ENCODE data around the gene AP3D1.
A peak's percentile ranks its signal among the peaks of the same experiment; 100 is the strongest.

The AP3D1 gene

DNA sequence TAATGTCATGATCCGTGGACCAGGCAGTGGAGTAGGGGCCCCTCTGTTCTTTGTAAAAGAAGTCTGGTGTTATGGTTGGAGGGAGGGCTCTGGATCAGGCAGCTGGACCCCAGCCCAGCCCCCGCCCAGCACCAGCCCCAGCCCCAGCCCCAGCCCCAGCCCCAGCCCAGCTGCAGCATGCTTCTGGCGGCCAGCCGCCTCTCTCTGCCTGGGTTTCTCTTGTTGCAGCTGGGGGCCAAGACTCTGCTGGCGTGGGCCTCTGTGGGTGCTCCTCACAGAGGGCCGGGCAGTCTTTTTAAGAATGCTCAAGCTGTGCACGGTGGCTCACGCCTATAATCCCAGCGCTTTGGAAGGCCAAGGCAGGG is 30.2 kb upstream of the AP3D1 start:
- no peak for DNase-seq (ENCODE audit: low read depth)

GRCh38 chr19:2180881-2181632 is 29.7 kb upstream of the AP3D1 start:
- DNase-seq (ENCODE audit: low read depth), result no peak

- DNase-seq (ENCODE audit: low read depth), result no peak
These were observed 28.7 kb upstream of the AP3D1 start for GRCh38 chr19:2180114-2180513.

- DNase-seq (ENCODE audit: low read depth), result no peak
These were observed 27.7 kb upstream of the AP3D1 start for GRCh38 chr19:2179095-2179494.

GRCh38 chr19:2176337-2176994 is 25.1 kb upstream of the AP3D1 start:
- DNase-seq (ENCODE audit: low read depth), result no peak

- DNase-seq (ENCODE audit: low read depth), result no peak
These were observed 24.4 kb upstream of the AP3D1 start for GRCh38 chr19:2175742-2176141.

DNA sequence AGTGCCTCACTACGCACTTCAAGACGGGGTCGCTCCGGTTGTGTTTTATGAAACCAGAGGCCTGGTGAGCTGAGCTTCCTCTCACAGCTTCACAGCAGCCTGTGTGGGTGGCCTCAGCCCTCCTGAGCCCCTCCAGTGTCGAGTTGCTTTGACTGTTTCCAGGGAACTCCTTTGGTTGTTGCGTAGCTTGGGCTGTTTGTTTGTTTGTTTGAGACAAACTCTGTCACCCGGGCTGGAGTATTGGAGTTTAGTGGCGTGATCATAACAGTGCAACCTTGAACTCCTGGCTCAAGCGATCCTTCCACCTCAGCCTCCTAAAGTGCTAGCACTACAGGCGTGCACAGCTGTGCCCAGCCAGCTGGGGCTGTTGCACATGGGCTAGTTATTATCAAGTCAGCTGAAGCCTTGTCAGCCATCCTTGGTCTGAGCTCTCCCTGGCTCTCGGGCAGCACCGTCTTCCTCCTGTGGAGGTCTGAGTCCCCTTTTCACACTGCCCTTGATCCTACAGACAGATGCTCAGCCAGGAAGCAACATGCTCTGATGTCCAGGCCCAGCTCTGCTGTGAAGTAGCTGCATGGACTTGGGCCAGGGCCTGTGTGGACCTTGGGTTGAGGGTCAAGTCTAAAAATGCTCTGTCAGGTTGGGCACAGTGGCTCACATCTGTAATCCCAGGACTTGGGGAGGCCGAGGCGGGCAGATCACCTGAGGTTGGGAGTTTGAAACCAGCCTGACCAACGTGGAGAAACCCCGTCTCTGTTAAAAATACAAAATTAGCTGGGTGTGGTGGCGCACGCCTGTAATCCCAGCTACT is 22.6 kb upstream of the AP3D1 start:
- DNase-seq (ENCODE audit: low read depth), result no peak

- no peak for DNase-seq (ENCODE audit: low read depth)
These were observed 22.0 kb upstream of the AP3D1 start for GRCh38 chr19:2173388-2173766.

- DNase-seq (ENCODE audit: low read depth), result peak; percentile 74
These were observed 20.2 kb upstream of the AP3D1 start for GRCh38 chr19:2171349-2172145.

- DNase-seq (ENCODE audit: low read depth), result no peak
These were observed 19.6 kb upstream of the AP3D1 start for GRCh38 chr19:2170987-2171348.

- DNase-seq (ENCODE audit: low read depth), result no peak
These were observed 18.9 kb upstream of the AP3D1 start for GRCh38 chr19:2170219-2170618.

DNA sequence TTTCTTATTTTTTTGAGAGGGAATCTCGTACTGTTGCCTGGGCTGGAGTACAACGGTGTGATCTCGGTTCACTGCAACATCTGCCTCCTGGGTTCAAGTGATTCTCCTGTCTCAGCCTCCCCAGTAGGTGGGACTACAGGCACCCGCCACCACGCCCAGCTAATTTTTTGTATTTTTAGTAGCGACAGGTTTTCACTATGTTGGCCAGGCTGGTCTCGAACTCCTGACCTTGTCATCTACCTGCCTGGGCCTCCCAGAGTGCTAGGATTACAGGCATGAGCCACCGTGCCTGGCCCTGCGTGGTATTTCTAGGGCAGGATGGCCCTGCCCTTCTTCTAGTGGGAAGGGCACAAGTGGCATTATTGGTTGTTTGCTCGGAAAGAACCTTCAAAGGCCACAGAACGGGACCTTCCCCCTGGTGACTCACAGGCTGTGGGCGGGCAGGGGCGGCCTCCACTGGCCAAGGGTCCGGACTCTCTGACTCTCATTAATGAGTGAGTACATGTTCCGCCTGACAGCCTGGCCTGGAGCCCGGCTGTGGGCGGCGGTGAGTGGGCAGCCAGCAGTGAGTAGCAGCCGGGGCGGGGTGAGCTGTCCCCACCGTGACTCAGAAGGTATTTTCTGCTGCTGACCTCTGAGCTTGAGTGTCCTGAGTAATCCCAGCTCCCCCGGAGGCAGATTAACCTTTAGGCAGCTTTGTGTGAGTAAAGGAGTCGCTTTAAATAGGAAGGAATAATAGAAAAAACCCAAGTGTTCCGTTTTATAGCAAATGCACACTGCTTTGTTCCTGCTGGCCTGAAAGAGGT is 17.5 kb upstream of the AP3D1 start:
- DNase-seq (ENCODE audit: low read depth), result peak; percentile 53

DNA sequence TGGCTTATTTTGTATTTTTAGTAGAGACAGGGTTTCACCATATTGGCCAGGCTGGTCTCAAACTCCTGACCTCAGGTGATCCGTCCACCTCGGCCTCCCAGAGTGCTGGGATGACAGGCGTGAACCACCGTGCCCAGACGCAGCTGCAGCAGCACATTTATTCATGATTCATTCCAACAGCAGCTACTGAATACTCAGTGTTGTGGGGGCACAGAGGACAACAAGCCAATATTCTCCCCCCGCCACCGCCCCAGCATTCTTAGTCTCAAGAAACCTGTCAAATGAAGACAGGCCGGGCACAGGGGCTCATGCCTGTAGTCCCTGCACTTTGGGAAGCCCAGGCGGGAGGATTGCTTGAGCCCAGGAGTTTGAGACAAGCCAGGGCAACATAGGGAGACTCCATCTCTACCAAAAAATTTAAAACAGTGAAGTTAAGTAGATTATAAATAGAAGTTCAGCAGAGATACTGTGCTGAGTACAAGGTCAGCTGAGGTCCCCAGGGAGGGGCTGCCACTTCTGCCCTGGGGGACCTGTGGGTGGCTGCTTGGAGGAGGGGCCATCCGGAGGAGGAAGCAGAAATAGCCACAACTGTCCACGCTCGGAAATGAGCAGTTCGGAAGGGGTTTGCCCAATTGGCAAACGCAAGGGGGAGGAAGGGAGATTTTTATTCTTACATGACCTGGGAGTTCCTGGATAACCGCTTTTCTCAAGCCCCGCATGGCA is 16.7 kb upstream of the AP3D1 start:
- no peak for DNase-seq (ENCODE audit: low read depth)

DNA sequence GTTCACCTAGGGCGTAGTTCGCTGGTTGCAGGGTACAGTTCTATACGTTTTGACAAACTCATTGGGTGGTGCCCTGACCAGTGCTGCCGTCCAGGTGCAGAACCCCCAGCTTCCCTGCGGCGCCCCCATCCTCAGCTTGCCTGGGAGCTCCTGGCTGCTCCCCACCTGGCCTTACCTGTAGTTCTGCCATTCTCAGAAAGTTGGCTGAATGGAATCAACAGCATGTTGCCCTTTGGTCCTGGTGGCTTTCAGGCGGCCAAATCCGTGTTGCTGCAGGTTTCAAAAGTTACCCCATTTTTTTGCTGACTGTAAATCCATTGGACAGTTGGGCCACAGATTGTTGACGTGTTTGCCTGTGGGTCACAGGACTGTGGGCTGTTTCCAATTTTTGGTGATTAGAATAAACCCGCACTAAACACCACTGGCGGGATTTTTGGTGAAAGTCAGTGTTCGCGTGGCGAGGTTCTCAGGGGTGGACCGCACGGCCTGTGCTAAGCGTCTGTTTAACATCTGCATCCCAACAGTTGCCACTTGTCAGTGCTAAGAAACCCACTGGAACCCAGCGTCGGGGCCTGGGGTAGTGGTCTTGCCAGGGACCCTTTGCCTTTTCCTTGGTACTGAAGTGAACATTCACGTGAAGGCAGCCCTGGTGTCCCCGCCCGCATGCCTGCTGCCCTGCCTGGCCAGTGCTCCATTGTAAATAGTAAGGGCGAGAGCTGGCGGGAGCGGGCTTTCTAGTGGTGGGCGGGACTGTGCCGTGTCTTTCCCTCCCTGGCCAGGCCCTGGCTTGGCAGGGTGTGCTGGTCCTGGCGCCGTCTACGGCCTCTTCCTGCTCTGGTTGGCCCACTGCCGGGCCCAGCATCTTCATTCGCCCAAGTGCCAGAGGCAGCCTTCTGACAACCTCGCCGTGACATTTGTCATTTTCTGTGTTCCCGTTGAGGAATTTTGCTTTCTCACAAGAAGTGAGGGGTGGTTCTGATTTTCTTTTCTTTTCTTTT is 15.7 kb upstream of the AP3D1 start:
- DNase-seq (ENCODE audit: low read depth), result no peak

- peak; percentile 33 for DNase-seq (ENCODE audit: low read depth)
These were observed 12.9 kb upstream of the AP3D1 start for GRCh38 chr19:2164020-2164998.

DNA sequence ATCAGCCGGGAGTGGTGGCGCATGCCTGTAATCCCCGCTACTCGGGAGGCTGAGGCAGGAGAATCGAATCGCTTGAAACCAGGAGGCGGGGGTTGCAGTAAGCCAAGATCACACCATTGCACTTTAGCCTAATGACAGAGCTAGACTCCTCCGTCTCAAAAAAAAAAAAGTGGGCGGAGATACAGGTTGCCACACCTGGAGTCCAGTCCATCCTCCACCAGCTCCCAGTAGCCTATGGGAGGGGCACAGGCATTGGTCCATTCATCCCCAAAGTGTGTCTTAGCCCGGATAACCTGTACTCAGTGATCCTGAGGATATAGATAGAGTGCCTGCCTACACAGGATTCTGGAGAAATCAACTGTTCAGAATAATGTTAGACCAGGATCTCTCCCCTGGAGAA is 9.0 kb upstream of the AP3D1 start:
- DNase-seq (ENCODE audit: low read depth), result no peak

DNA sequence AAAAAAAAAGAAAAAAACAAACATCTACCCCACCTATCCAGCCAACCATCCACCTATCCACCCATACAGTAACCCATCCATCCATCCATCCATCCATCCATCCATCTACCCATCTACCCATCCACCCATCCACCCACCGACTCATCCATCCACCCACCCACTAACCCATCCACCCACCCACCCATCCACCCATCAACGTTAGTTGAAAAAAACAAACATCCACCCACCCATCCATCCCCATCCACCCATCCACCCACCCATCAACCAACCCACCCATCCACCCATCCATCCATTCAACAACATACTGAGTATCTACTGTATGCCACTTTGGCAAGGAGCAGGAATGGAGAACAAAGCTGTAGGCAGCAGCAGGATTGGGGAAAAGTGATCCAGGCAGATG is 6.1 kb upstream of the AP3D1 start:
- DNase-seq (ENCODE audit: low read depth), result no peak

GRCh38 chr19:2154587-2155075 is 3.3 kb upstream of the AP3D1 start:
- DNase-seq (ENCODE audit: low read depth), result no peak

Measured in activated T-cell treated with anti-CD3 and anti-CD28 coated beads for 24 hours (primary cell).